K562 (cell line): ENCODE results near the gene DAPK1. TPM values are rescaled to one million over a fixed set of nuclear protein-coding genes. Genes with fewer than 3 reads are reported as not detected.

ENCODE experiments used
- ATF2 ChIP-seq: sonication (generic); formaldehyde crosslinking; IDR thresholded peaks from 2 replicates; pipeline ENCODE4 v1.8.1; 2022; ENCODE audit warnings: missing genetic modification reagents
- CCNT2 ChIP-seq: IDR thresholded peaks from 2 replicates; pipeline ENCODE4 v1.6.1; 2011; ENCODE audit warnings: borderline replicate concordance, low read depth, mild to moderate bottlenecking, moderate library complexity, mixed read lengths, low read length; ENCODE audit not compliant: insufficient read length; ENCODE audit errors: extremely low read depth
- CHD2 ChIP-seq: IDR thresholded peaks from 2 replicates; pipeline ENCODE4 v1.6.1; 2011; ENCODE audit warnings: low read depth, low read length
- EP400 ChIP-seq: fragments of 450-650 bp; IDR thresholded peaks from 2 replicates; pipeline ENCODE4 v1.6.1; 2017; ENCODE audit warnings: antibody characterized with exemption, mild to moderate bottlenecking, moderate library complexity
- GABPB1 ChIP-seq: sonication (generic); formaldehyde crosslinking; IDR thresholded peaks from 2 replicates; pipeline ENCODE4 v1.8.0; 2022; ENCODE audit warnings: mild to moderate bottlenecking, missing genetic modification reagents
- L3MBTL2 ChIP-seq: fragments of 450-650 bp; IDR thresholded peaks from 2 replicates; pipeline ENCODE4 v1.6.1; 2016; ENCODE audit warnings: mild to moderate bottlenecking, moderate library complexity
- MAX ChIP-seq: sonication (generic); formaldehyde crosslinking; IDR thresholded peaks from 2 replicates; pipeline ENCODE4 v1.9.0; 2022; ENCODE audit warnings: mild to moderate bottlenecking, missing genetic modification reagents
- MAZ ChIP-seq, 2 experiments: fragments of 450-650 bp in 1 of 2; sonication (generic) in 1 of 2; formaldehyde crosslinking; IDR thresholded peaks in 1 of 2; conservative IDR thresholded peaks in 1 of 2; 2 replicates each; pipeline versions ENCODE4 v1.4.0 to v1.5.0; 2020; ENCODE audit warnings: mild to moderate bottlenecking in 1 of 2, missing genetic modification reagents in 1 of 2
- NFIC ChIP-seq: fragments of 450-650 bp; IDR thresholded peaks from 2 replicates; pipeline ENCODE4 v1.6.1; 2017; ENCODE audit warnings: mild to moderate bottlenecking, inconsistent platforms
- NR4A1 ChIP-seq, 2 experiments: fragments of 250-450 bp in 1 of 2; fragments of 450-650 bp in 1 of 2; sonication (Bioruptor Pico) in 1 of 2; IDR thresholded peaks; 2 replicates each; pipeline versions ENCODE4 v1.4.0 to v1.6.1; 2016 to 2020; ENCODE audit warnings: mild to moderate bottlenecking in 2 of 2, missing compliant biosample characterization in 1 of 2, missing genetic modification characterization in 1 of 2, moderate library complexity in 1 of 2
- NRF1 ChIP-seq, 2 experiments: fragments of 450-650 bp; IDR thresholded peaks in 1 of 2; conservative IDR thresholded peaks in 1 of 2; 2 replicates each; pipeline ENCODE4 v1.6.1; 2014; ENCODE audit warnings: mild to moderate bottlenecking in 2 of 2
- RB1 ChIP-seq: fragments of 450-650 bp; IDR thresholded peaks from 2 replicates; pipeline ENCODE4 v1.6.1; 2017; ENCODE audit warnings: low read depth, mild to moderate bottlenecking
- RBFOX2 ChIP-seq: fragments of 200-400 bp; formaldehyde crosslinking; IDR thresholded peaks from 2 replicates; pipeline ENCODE4 v1.6.1; 2017; ENCODE audit warnings: low read depth, mild to moderate bottlenecking, low read length, moderate library complexity
- STAG1 ChIP-seq: sonication (generic); formaldehyde crosslinking; IDR thresholded peaks from 2 replicates; pipeline ENCODE4 v1.5.0; 2020; ENCODE audit warnings: missing genetic modification reagents, borderline replicate concordance
- TBP ChIP-seq: optimal IDR thresholded peaks from 2 replicates; pipeline ENCODE3; 2011; ENCODE audit warnings: low read depth, low read length, improper control_type of control experiment
- TFAP4 ChIP-seq: sonication (generic); formaldehyde crosslinking; IDR thresholded peaks from 2 replicates; pipeline ENCODE4 v1.8.0; 2022; ENCODE audit warnings: missing genetic modification reagents, mild to moderate bottlenecking, moderate library complexity, borderline replicate concordance
- U2AF1 ChIP-seq: fragments of 200-400 bp; formaldehyde crosslinking; optimal IDR thresholded peaks from 2 replicates; pipeline ENCODE3; 2017; ENCODE audit warnings: mild to moderate bottlenecking, low read depth, low read length, moderate library complexity
- XRCC4 ChIP-seq: IDR thresholded peaks from one replicate; pipeline ENCODE4 v1.6.1; 2011; ENCODE audit not compliant: insufficient read depth, insufficient read length; ENCODE audit errors: extremely low read depth
- ZBTB33 ChIP-seq: sonication (generic); formaldehyde crosslinking; IDR thresholded peaks from 2 replicates; pipeline ENCODE4 v1.8.1; 2023; ENCODE audit warnings: mild to moderate bottlenecking, missing genetic modification reagents
- ZC3H8 ChIP-seq: fragments of 450-650 bp; IDR thresholded peaks from 2 replicates; pipeline ENCODE4 v1.6.1; 2017
- ZFP30 ChIP-seq: fragments of 250-450 bp; sonication (Bioruptor Pico); IDR thresholded peaks from 2 replicates; pipeline ENCODE4 v1.8.0; 2022; ENCODE audit warnings: moderate library complexity, mild to moderate bottlenecking, inconsistent platforms, borderline replicate concordance
- ZNF436 ChIP-seq: fragments of 250-450, 450-650 bp; sonication (Bioruptor Pico); formaldehyde crosslinking; IDR thresholded peaks from 2 replicates; pipeline ENCODE4 v1.7.0; 2020; ENCODE audit warnings: mild to moderate bottlenecking
- ZNF444 ChIP-seq: fragments of 250-450 bp; sonication (Bioruptor Pico); IDR thresholded peaks from 2 replicates; pipeline ENCODE4 v1.4.0; 2020; ENCODE audit warnings: mild to moderate bottlenecking, moderate library complexity
- ZNF695 ChIP-seq: fragments of 450-650 bp; formaldehyde crosslinking; IDR thresholded peaks from 2 replicates; pipeline ENCODE4 v1.4.0; 2020; ENCODE audit warnings: mild to moderate bottlenecking, moderate library complexity
- polyA plus RNA-seq, 8 experiments: library from polyadenylated mRNA; depleted of rRNA in 4 of 8; stranded (reverse) in 5 of 8; unstranded in 3 of 8; fragments of >200 nt; fragmentation: Nextera tagmentation in 2 of 8; fragmentation: Illumina TruSeq in 1 of 8; extraction: Ambion mirVana in 2 of 8; extraction: Trizol in 1 of 8; gene quantifications; 2 replicates each; pipeline versions ENCODE4 v1.2.1 to v1.2.3, GENCODE V29; 2011 to 2014; ENCODE audit warnings: inconsistent platforms in 1 of 8, missing spikeins in 1 of 8
- total RNA-seq, 7 experiments: library from RNA; depleted of rRNA in 6 of 7; stranded (reverse); fragments of >200 nt in 6 of 7; fragmentation: Illumina TruSeq in 2 of 7; extraction: Trizol in 2 of 7; gene quantifications; 2 replicates each; pipeline versions ENCODE4 v1.2.1 to v1.2.3, GENCODE V29; 2011 to 2021; ENCODE audit warnings: low replicate concordance in 1 of 7

DAPK1 gene
- total and polyA plus RNA-seq, 9 of the 15 experiments (the other 6 are each of a cell fraction or from before 2014, with no cell fraction given): 1.7 to 26.4 (median 15.8) TPM

- no peak for TF ChIP-seq XRCC4
- no peak for TF ChIP-seq NR4A1 (CRISPR knock-in tag; IDR thresholded peaks at IDR 0.05)
- peak; percentile 66 for TF ChIP-seq NR4A1 (tag; IDR thresholded peaks at IDR 0.05)
- peak in 1 of 2 experiments; percentile 35; a peak in 2 of 4 replicates for TF ChIP-seq MAZ (CRISPR knock-in tag; conservative IDR thresholded peaks at IDR 0.05 in 1 of 2, IDR thresholded peaks at IDR 0.05 in 1 of 2)
- peak; percentile 38; the same call in 1 of the 2 replicates for TF ChIP-seq RB1
- peak; percentile 92 to 94 for TF ChIP-seq NRF1 (conservative IDR thresholded peaks at IDR 0.05 in 1 of 2, IDR thresholded peaks at IDR 0.05 in 1 of 2)
- TF ChIP-seq ZBTB33: peak; percentile 61; the same call in 1 of the 2 replicates
- no peak for TF ChIP-seq ZNF695 (CRISPR knock-in tag)
- 0 out of 2 replicates have a peak, but pooled peaks have one; percentile 10 for TF ChIP-seq STAG1 (CRISPR knock-in tag)
- TF ChIP-seq U2AF1: peak; percentile 38
- no peak for TF ChIP-seq ZNF436
- no peak for TF ChIP-seq ZNF444 (CRISPR knock-in tag)
- TF ChIP-seq MAX (CRISPR knock-in tag): peak; percentile 55
- peak; percentile 81 for TF ChIP-seq TBP
- peak; percentile 76 for TF ChIP-seq EP400
- no peak for TF ChIP-seq CHD2
- TF ChIP-seq CCNT2: peak; percentile 29
- TF ChIP-seq L3MBTL2: peak; percentile 81; the same call in 1 of the 2 replicates
- peak; percentile 93 for TF ChIP-seq TFAP4 (CRISPR knock-in tag)
- TF ChIP-seq ZC3H8: no peak
- TF ChIP-seq ZFP30 (CRISPR knock-in tag): no peak
- no peak; the same call in 1 of the 2 replicates for TF ChIP-seq ATF2 (CRISPR knock-in tag)
- TF ChIP-seq NFIC: peak; percentile 11; the same call in 1 of the 2 replicates
- peak; percentile 74 for TF ChIP-seq GABPB1 (CRISPR knock-in tag)
- peak; percentile 95 for TF ChIP-seq RBFOX2
These were observed 228.4 kb downstream of the DAPK1 start, which contains the start of gene CTSL (continued) for GRCh38 chr9:87725900-87726709.
